ENCODE measurements around the gene NRCAM.

NRCAM gene

DNA sequence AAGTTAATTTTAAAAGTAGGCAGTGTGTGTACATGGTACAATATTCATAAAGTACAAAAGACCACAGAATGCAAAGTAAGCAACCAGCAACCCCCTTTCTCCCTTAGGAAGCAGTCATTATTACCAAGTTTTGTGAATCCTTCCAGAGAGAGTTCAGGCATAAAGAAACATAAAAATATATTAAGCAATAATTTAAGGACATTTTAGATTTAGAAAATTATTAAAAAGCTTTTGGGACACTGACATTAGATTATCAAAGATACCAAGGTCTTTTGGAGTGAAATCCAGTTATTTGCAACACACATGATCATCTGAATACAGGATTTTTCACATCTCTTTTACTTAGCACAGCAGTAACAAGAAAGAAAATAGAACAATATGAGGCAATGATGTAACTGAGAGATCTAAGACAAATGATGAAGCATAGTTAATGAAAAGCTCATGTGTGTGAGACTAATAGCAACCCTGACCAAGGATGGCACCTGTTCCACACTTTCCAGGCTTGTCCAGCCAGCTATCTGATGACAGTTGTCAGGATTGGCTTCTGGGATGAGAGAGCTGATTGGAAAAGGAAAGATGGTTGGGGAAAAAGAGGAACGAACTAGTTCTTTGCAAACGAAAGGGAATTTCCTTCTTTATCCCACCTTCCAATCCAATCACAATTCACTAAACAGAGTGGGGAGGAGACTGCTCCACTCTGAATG lies 210.6 kb downstream of the NRCAM start:
- in situ Hi-C loops (cut with MboI; ENCODE audit: low pct_unique_long_range_greater_than_20kb, low sequenced_read_pairs), result no loop called here
- DNase-seq, result no peak

- in situ Hi-C loops (cut with MboI; ENCODE audit: low pct_unique_long_range_greater_than_20kb, low sequenced_read_pairs), result no loop called here
- no peak for DNase-seq
Observed at GRCh38 chr7:108244110-108244509, 212.1 kb downstream of the NRCAM start.

DNA sequence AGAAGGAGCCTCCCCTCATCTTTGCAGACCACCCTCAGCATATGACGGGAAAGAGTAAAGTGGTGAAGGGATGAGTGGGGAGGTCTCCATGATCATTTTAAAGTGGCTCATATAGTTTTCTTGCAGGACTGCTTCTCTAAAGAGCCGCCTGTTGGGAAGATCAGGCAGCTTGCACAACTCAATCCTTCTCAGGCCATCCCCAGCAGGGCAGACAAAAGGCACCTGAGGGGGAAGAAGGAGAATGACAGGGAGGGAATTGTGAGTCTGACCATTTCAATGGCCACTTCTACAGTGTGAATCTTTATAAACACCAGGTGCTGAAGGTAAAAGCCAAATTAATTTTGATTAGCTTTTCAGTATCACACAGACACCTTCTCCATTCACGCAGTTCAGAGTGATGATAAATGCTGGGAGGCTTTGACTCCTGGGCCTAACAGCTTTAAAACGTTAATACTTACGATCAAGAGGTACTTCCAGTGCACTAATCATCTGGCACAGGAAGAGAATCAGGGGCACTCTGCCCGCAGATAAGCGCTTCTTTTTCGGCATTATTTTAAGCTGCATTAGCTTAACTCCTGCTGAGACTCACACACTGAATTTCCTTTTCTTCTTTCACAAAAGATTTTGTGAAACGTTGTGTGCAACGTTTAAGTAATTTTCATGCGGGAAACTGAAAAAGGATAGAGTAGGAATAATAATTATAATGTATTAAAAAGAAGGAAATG lies 216.6 kb downstream of the NRCAM start:
- no peak for DNase-seq

GRCh38 chr7:108236681-108237415 lies 219.4 kb downstream of the NRCAM start:
- in situ Hi-C loops (cut with MboI; ENCODE audit: low pct_unique_long_range_greater_than_20kb, low sequenced_read_pairs), result no loop called here
- no peak for DNase-seq

More for the DNA sequence above, 216.6 kb downstream of the NRCAM start:
- in situ Hi-C loops (cut with MboI; ENCODE audit: low pct_unique_long_range_greater_than_20kb, low sequenced_read_pairs), result no loop called here

- in situ Hi-C loops (cut with MboI; ENCODE audit: low pct_unique_long_range_greater_than_20kb, low sequenced_read_pairs), result no loop called here
- DNase-seq, result no peak
Observed at GRCh38 chr7:108235451-108236061, 220.7 kb downstream of the NRCAM start.

GRCh38 chr7:108234971-108235450 lies 221.2 kb downstream of the NRCAM start:
- peak; percentile 69 for DNase-seq

GRCh38 chr7:108234281-108234680 lies 222.0 kb downstream of the NRCAM start:
- DNase-seq, result no peak
- in situ Hi-C loops (cut with MboI; ENCODE audit: low pct_unique_long_range_greater_than_20kb, low sequenced_read_pairs), result no loop called here

More at GRCh38 chr7:108234971-108235450, 221.2 kb downstream of the NRCAM start:
- in situ Hi-C loops (cut with MboI; ENCODE audit: low pct_unique_long_range_greater_than_20kb, low sequenced_read_pairs), result no loop called here

DNA sequence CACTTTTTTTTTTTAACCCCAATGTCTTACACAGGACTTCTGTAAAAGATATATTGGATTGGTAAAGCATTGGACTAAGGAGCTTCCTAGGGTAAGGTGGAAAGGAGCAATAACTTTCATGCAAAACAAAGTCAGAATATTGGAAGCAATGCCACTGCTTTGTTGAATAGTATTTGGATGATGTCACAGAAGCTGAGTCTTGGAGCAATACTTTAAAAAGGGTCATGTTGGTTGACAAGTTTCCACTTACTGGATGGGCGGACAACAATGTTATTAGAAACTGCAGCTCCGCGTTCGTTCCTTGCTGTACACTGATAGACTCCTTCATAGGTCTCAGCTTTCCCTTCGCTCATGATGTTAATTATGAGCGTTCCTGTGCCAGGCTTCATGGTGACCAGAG lies 224.2 kb downstream of the NRCAM start:
- in situ Hi-C loops (cut with MboI; ENCODE audit: low pct_unique_long_range_greater_than_20kb, low sequenced_read_pairs), result no loop called here

DNA sequence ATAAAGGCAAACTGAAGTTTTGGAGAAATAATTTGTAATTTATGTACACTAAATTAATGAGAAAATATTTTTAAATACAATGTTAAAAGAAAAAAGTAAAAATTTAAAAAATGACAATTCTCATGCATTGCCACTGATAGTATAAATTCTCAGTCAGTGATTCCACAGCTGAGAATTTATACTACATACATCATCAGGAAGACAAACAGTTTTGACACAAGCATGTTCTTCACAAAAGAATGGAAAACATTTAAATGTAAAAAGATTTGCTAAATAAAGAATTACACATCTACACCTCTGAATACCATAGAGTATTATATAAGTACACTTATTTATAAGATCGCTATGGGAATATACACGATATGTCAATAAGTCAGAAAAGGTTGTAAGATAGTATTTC lies 225.0 kb downstream of the NRCAM start:
- in situ Hi-C loops (cut with MboI; ENCODE audit: low pct_unique_long_range_greater_than_20kb, low sequenced_read_pairs), result no loop called here

More for the DNA sequence above, 224.2 kb downstream of the NRCAM start:
- no peak for DNase-seq

DNA sequence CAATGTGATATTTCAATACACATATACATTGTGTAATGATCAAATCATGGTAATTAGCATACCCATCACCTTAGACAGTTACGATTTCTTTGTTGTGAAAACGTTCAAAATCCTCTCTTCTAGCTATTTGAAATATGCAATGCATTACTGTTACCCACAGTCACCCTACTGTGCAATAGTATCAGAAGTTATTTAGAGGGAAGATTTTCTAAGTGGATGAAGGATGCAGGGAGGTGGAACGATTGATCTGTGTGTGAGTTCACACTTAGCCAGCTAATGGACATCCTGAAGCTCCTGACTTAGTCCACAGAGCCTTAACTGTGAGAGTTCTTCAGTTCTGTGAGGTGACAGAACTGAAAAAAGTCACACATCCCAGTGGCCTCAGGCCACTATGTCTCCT lies 228.9 kb downstream of the NRCAM start:
- in situ Hi-C loops (cut with MboI; ENCODE audit: low pct_unique_long_range_greater_than_20kb, low sequenced_read_pairs), result no loop called here
- DNase-seq, result no peak

More for the DNA sequence above, 225.0 kb downstream of the NRCAM start:
- no peak for DNase-seq

DNA sequence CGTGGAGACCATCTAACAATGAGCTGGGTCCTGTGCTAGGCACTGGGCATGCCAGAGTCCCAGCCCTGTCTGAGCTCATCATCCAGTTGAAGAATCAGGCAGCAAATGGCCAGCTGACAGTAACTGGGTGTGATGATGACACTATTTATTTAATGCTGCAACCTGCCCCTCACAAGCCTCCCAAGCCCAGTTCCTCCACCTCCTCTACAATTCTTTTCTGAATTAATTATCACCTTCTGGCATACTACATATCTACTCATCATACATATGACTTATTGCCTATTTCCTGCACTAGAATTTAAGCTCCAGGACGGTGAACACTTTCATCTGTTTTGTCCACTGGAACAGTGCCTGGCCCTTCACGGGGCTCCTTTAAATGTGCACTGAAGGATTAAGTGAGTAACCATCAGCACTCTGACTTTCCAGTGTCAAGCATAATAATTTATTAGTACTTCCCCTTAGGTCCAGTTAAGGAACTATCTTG lies 229.4 kb downstream of the NRCAM start:
- DNase-seq, result no peak
- in situ Hi-C loops (cut with MboI; ENCODE audit: low pct_unique_long_range_greater_than_20kb, low sequenced_read_pairs), result no loop called here

- in situ Hi-C loops (cut with MboI; ENCODE audit: low pct_unique_long_range_greater_than_20kb, low sequenced_read_pairs), result no loop called here
Observed at GRCh38 chr7:108225531-108226181, 230.6 kb downstream of the NRCAM start.

DNA sequence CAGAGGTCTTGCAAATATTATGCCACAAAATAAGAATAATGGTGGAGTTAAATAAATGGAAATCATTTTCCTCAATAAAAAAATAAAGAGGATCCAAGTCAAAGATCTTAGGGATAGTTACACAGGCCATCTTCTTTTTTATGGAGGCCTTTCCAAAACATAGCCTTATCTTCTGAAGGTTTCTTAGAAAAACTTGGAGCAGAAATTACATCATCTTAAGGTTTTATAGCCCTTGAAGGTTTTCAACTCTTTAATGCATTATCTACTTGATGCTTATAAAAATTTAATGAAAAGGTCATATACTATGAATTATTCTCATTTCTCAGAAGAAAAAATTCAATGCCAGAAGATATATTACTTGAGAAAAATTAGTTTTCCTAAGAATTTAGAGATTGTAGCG lies 231.8 kb downstream of the NRCAM start:
- in situ Hi-C loops (cut with MboI; ENCODE audit: low pct_unique_long_range_greater_than_20kb, low sequenced_read_pairs), result no loop called here
- no peak for DNase-seq

More at GRCh38 chr7:108225531-108226181, 230.6 kb downstream of the NRCAM start:
- DNase-seq, result no peak

- no peak for DNase-seq
- in situ Hi-C loops (cut with MboI; ENCODE audit: low pct_unique_long_range_greater_than_20kb, low sequenced_read_pairs), result no loop called here
Observed at GRCh38 chr7:108222236-108222892, 233.9 kb downstream of the NRCAM start.

DNA sequence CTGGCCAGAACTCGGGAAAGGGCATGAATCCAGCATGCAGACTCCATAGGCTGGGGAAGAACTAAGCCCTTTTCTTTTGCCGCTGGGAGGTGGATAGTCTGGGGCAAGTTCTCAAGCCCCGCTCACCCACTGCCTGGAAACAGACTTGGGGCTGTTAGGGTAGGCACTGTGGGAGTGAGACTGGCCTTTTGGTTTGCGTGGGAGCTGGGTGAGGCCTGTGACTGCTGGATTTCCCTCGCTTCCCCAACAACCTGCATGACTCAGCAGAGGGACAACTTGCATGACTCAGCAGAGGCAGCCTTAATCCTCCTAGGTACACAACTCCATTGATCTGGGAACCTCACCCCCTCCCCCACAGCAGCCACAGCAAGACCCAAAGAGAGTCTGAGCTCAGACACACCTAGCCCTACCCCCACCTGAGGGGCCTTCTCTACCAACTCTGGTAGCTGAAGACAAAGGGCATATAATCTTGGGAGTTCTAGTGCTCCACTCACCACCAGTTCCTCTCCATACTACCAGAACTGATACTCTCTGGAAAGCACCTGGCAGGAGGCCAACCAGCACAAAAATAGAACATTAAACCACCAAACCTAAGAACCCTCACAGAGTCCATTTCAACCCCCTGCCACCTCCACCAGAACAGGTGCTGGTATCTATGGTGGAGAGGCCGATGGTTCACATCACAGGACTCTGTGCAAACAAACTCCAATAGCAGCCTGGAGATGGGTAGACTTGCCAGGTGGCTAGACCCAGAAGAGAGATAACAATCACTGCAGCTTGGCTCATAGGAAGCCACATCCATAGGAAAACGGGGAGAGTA lies 244.6 kb downstream of the NRCAM start:
- DNase-seq, result peak; percentile 87
- in situ Hi-C loops (cut with MboI; ENCODE audit: low pct_unique_long_range_greater_than_20kb, low sequenced_read_pairs), result no loop called here

DNA sequence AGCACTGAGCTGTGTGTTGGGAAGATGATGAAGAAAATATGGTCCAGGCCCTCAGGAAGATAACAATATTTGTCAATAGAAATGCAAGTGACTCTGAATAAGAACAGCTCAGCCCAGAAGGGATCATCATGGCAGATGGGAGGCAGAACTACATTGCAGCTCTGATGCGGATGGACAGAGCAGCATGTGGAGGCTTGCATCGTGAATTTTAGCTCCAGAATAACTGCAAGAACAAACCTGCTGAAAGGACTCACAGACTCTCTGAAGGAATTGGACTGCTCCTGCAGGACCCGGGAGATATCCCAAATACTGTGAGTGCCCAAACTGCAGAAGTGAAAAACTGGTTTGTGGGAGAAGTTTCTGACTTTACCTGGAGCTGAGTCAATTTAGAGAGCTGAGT lies 245.4 kb downstream of the NRCAM start:
- in situ Hi-C loops (cut with MboI; ENCODE audit: low pct_unique_long_range_greater_than_20kb, low sequenced_read_pairs), result no loop called here

DNA sequence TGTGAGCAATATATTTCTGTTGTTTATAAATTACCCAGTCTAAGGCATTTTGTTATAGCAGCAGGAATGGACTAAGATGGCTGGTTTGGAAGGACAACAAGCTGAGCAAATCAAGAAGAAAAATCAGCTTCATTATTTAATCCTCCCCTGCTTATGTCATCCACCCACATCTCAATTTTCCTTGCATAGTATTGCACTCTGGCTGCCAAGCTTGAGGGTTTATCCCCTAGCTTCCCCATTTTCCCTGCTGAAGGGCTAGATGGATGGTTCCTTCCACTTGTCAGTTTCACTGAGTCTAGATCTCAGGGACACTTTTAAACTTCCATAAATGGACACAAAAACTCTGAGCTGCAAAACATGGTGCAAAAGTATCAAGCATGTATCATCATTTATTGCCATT lies 250.9 kb downstream of the NRCAM start:
- in situ Hi-C loops (cut with MboI; ENCODE audit: low pct_unique_long_range_greater_than_20kb, low sequenced_read_pairs), result no loop called here
- peak; percentile 30 for DNase-seq

More for the DNA sequence above, 245.4 kb downstream of the NRCAM start:
- no peak for DNase-seq
